Dermis blood vessel endothelial cell (primary cell): ENCODE measurements around the gene TSC22D3. TPM values are rescaled to one million over a fixed set of nuclear protein-coding genes. Genes with fewer than 3 reads are reported as not detected.
A peak's percentile ranks its signal among the peaks of the same experiment; 100 is the strongest.
"Not testable (repeated sequence)": the region's sequence is repeated elsewhere in the genome, so short reads cannot be mapped to it uniquely, and the experiment has no call there.

Source experiments
- DNase-seq: peaks from one replicate; pipeline ENCODE4 v3.0.0; 2010
- total RNA-seq: library from RNA; depleted of rRNA; stranded (reverse); fragments of >200 nt; gene quantifications from 2 replicates; pipeline ENCODE4 v1.2.3, GENCODE V29; 2014

TSC22D3 gene
- total RNA-seq, 1 donor from 2014 or later, result 56.3 TPM

DNA sequence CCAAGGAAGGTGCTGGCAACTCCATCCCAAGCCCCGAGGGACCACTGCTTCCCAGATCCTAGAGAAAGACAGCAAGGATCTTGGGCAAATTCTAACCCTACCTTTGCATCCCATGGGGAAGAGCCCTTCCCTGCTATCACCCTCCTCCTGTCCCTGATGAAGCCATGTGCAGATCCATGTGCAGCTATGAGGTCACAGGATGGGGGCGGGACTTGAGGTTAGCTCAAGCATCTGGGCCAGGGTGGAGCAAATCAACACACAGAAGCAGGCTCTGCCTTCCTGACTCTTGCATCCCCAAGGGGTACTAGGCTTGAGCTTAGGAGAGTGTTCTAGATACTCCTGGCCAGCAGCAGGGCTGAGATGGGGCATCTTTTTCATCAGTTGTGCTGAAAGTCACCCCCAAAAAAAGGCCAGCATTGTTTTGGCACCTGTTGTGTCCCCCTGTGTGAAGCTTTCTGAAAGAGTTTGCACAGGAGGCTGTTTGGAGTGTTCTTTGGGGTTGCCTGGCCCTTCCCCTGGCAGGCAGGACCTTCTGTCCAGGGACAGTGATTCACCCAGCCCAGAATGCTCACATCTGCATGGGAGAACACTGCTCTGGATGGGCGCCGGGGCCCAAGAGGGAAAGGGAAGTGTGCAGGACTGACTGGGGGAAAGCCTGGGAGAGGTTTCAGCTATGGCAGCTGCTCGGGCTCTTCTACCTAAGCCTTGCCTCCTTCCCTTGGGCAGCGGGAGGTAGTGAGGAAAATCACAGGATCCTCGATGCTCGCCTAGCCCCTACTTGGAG, 96.4 kb downstream of the TSC22D3 start:
- DNase-seq, result peak; percentile 58

DNA sequence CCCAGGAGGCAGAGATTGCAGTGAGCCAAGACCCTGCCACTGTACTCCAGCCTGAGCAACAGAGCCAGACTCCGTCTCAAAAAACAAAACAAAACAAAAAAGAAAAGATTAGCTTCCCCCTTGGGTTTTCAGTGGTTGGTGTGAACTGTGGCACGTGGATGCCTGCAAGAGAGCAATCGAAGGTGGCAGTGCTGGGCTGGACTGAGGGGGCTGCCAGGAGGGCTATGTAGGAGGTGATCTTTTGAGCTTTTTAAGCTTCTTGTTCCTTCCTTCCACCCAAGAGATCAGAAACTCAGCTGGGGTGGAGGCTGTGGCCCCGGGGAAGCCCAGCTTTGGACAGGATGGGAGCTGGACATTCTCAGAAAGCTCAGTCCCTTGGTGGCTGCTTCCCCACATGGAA, 97.7 kb downstream of the TSC22D3 start:
- DNase-seq, result no peak

DNA sequence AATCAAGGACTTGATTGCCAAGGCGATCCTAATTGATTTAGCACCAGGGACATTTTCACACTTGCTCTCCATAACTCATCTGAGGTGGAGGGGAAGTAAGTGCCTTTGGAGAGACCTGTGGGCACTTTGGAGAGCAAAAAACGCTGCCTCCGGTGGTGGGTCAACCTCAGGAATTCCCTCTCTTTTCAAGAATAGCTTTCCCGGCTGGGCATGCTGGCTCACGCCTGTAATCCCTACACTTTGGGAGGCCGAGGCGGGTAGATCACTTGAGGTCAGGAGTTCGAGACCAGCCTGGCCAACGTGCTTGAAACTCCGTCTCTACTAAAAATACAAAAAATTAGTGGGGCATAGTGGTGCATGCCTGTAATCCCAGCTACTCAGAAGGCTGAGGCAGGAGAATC, 98.1 kb downstream of the TSC22D3 start:
- no peak for DNase-seq

DNA sequence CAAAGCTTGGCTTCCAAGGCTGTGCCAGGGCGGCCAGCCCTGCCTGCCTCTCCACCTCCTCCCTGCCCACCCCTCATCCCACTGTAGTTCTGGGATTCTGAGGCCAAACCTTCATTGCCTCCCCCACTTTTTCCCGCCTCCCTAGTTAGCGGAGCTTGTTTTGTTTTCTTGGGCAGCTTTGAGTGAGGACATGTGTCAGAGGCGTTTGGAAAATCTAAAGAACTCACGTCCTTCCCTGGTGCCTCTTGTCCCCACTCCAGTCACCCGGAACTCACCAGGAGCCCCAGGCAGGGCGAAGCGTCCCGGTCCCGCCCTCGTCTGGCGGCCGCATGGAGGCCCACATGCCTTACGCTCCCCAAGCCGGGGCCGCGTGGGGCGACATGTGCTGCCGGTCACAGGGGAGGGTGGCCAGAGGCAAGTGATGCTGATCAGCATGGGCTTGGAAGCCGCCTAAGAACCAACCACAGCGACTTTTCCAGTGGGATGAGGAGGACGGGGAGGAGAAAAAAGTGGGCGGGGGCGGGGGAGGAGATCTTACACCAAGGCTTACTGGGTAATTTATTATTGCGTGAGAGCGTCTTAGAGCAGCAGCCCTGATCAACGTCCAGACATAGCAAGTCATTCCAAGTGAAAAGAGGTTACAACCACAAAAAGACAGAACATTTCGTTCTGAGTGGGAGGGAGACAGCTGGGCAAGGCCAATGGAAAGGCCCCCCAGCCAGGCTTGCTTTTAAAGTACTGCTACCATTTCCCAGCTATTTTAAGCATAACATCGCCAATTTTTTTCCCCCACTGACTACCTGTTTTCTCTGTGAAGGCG, 98.8 kb downstream of the TSC22D3 start:
- DNase-seq, result peak; percentile 81

- no peak for DNase-seq
Measured at GRCh38 chrX:107675823-107676555, 99.6 kb downstream of the TSC22D3 start.

GRCh38 chrX:107675365-107675654, 100.3 kb downstream of the TSC22D3 start:
- no peak for DNase-seq

DNA sequence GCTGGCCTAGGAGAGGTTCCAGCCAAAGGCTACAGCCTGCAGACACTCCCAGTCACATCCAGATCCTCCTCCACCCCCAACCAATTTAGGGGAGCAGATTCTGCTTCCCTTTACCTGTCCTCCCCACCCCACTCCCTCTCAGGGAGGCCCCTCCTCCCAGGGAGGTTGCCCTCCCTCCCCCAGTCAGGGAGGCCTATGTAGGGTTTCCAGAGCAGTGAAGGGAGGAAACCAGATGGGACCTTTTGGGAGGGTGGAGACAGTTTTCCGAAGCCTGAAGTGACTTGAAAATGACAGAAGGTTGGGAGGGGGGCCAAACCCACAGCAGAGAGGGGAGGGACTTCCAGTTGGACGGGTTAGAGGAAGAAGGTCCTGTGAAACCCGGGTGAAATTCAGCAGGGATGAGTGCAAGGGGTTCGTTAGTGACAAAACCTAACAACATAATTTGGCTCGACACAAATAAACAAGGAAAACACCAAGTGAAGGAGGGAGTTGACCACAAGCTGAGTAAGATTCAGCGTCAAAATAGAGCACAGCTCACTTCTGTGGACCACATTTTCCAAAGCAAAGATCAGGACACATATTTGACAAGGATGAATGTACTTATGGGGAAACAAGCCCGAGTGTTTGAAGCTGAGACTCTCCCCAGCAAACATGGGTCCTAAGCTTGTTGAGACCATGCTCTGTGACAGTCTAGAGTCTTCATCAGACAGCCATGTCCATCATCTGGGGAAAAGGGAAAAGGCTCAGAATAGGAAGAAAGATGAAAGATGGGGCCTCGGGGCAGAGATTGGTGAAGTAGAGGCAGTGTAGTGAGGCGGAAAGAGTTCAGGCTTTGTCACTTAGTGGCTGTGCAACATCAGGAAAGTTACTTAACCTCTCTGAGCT, 100.9 kb downstream of the TSC22D3 start:
- DNase-seq, result no peak

- DNase-seq, result peak; percentile 50
Measured at GRCh38 chrX:107673933-107674479, 101.6 kb downstream of the TSC22D3 start.

GRCh38 chrX:107673431-107673830, 102.2 kb downstream of the TSC22D3 start:
- no peak for DNase-seq

DNA sequence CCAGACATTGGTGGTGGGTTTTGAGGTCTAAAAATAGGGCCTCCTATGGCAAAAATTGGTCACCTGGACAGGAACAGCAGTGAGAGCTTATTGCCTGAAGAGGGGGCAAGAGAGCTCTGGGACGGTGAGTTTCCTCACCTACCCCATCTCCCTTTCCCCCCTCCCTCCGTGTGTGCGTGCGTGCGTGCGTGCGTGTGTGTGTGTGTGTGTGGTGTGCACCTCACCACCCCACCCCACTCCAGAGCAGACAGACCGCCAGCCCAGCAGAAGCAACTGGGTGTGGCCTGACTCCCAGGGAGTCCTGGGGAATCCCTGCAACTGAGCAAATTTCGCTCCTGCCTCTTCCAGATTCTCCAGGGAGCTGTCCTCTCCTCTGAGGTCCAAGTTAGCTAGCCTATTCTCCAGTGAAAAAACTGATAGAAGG, 102.6 kb downstream of the TSC22D3 start:
- peak; percentile 79 for DNase-seq

DNA sequence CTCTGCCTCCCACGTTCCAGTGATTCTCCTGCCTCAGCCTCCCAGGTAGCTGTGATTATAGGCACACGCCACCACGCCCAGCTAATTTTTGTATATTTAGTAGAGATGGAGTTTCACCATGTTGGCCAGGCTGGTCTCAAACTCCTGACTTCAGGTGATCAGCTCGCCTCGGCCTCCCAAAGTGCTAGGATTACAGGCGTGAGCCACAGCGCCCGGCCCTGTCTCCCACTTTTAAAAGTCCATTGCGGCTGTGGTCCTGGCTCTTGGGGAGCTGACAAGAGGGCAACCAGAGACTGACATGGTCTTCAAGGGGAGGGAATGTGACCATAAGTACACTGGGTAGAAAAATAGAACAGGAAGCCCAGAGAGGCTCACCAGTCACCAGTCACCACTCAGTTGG, 104.3 kb downstream of the TSC22D3 start:
- DNase-seq, result not testable (repeated sequence)

DNA sequence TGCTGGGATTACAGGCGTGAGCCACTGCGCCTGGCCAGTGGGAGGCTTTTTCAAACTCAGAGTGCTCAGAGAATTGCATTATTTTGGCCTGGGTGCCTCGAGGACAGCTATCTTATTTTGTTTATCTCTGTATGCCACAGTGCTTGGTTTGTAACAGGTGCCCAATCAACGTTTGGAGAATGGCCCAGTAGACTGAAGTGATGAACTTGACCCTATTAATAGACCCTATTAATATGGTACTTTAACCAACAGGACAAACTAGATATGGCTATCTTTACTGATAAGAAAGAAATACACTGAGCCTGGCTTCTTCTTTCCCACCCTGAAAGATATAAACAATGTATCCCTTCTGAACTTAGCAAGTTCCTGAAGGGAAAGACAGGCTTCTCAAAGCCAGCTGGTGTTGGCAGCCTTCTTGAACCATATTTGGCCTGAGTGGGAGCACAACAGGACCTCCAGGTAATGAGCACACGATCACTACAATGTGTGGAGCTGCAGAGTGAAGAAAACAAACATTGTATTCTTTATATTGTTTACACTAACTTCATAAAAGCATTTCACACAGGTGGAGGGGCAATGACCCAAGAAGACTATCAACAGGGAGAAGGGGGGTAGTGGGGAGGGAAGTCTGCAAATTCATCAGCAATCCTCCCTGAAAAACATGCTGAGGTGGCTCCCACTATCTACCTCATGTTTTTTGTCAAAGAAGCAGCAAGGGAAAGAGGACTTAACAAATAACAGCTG, 105.5 kb downstream of the TSC22D3 start:
- DNase-seq, result no peak

DNA sequence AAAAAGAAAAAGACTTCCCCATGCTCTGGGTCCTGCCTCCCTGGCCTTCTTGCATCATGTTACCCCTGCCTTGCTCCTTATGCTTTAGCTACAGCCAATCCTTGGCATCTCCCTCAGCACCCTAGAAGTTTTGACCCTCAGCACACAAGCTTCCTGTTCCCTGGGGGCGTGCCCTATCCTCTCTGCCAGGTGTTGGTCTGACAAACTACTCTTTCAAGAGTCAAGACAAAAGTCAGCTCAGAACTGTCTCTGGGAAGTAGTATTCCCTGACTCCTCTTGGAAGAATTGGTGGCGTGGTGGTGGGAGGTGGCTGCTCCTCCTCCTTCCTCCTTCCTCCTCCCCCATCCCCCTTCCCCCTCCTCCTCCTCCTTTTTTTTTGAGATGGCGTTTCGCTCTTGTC, 106.3 kb downstream of the TSC22D3 start:
- DNase-seq, result no peak

- not testable (repeated sequence) for DNase-seq
Measured at GRCh38 chrX:107668710-107669109, 106.9 kb downstream of the TSC22D3 start.

- no peak for DNase-seq
Measured at GRCh38 chrX:107667426-107667825, 108.2 kb downstream of the TSC22D3 start.

- no peak for DNase-seq
Measured at GRCh38 chrX:107666931-107667330, 108.7 kb downstream of the TSC22D3 start.

Other genes starting within 250 kb of the TSC22D3 start
- 25.7 and 39.5 TPM in 2 replicates for gene PRPS1, start 147.3 kb downstream of the TSC22D3 start, total RNA-seq
- gene NCBP2L, start 1.9 kb upstream of the TSC22D3 start, total RNA-seq, result not detected in 2 replicates
- gene MID2, start 50.1 kb upstream of the TSC22D3 start, total RNA-seq, result 114 and 159 TPM in 2 replicates
- gene TEX13B, start 206.6 kb upstream of the TSC22D3 start, total RNA-seq, result not detected in 2 replicates